ENCODE measurements around the gene CRIP3. TPM values are rescaled to one million over a fixed set of nuclear protein-coding genes. Genes with fewer than 3 reads are reported as not detected.

Gene CRIP3
- total and polyA plus RNA-seq, 2 of the 13 experiments (the other 11 are each of a cell fraction or from before 2014, with no cell fraction given) = 6.3 to 9.3 TPM

DNA sequence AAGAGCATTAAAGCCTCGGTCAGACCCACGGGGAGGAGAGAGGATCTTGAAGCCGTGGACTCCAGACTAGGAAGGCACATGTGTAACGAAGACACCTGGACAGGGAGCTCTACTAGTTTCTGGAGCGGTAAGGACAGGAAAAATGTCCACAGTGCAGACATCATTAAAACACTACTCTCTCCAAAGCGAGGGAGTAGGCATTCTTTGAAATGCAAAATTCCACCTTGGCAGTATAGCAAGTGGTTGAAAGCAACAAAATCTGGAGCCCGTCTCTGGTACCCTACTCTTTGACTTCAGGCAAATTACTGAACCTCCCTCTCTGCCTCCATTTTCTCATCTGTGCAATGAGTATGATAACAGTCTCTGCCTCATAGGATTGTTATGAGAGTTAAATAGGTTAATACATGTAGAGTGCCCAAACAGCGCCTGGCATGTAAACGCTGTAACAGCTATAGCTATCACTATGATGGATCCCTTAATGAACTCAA is 408 bp upstream of the CRIP3 start (continued):
- TF ChIP-seq, protein P1, sequence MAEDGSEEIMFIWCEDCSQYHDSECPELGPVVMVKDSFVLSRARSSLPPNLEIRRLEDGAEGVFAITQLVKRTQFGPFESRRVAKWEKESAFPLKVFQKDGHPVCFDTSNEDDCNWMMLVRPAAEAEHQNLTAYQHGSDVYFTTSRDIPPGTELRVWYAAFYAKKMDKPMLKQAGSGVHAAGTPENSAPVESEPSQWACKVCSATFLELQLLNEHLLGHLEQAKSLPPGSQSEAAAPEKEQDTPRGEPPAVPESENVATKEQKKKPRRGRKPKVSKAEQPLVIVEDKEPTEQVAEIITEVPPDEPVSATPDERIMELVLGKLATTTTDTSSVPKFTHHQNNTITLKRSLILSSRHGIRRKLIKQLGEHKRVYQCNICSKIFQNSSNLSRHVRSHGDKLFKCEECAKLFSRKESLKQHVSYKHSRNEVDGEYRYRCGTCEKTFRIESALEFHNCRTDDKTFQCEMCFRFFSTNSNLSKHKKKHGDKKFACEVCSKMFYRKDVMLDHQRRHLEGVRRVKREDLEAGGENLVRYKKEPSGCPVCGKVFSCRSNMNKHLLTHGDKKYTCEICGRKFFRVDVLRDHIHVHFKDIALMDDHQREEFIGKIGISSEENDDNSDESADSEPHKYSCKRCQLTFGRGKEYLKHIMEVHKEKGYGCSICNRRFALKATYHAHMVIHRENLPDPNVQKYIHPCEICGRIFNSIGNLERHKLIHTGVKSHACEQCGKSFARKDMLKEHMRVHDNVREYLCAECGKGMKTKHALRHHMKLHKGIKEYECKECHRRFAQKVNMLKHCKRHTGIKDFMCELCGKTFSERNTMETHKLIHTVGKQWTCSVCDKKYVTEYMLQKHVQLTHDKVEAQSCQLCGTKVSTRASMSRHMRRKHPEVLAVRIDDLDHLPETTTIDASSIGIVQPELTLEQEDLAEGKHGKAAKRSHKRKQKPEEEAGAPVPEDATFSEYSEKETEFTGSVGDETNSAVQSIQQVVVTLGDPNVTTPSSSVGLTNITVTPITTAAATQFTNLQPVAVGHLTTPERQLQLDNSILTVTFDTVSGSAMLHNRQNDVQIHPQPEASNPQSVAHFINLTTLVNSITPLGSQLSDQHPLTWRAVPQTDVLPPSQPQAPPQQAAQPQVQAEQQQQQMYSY (CRISPR knock-in tag; IDR thresholded peaks at IDR 0.05) = no peak
- TF ChIP-seq CBX2 (IDR thresholded peaks at IDR 0.05; ENCODE audit: low read depth, low read length) = no peak
- no peak for TF ChIP-seq CBX2 (CRISPR knock-in tag; IDR thresholded peaks at IDR 0.05; ENCODE audit: low read depth)
- no peak for TF ChIP-seq ZNF234 (CRISPR knock-in tag; conservative IDR thresholded peaks at IDR 0.05)
- no peak for TF ChIP-seq ZNF296 (CRISPR knock-in tag; conservative IDR thresholded peaks at IDR 0.05)
- TF ChIP-seq SIN3A (IDR thresholded peaks at IDR 0.05; ENCODE audit: borderline replicate concordance, low read depth, low read length) = no peak
- TF ChIP-seq HHEX (CRISPR knock-in tag; IDR thresholded peaks at IDR 0.05) = no peak
- peak; percentile 48 for TF ChIP-seq POLR2AphosphoS5 (IDR thresholded peaks at IDR 0.05; ENCODE audit: low read depth, low read length)
- TF ChIP-seq SRSF4 (IDR thresholded peaks at IDR 0.05; ENCODE audit: low read depth, low read length, poor library complexity, severe bottlenecking) = no peak
- TF ChIP-seq ZFP41 (CRISPR knock-in tag; IDR thresholded peaks at IDR 0.05; ENCODE audit: borderline replicate concordance) = no peak
- no peak for TF ChIP-seq NR2F1 (CRISPR knock-in tag; IDR thresholded peaks at IDR 0.05)
- TF ChIP-seq, protein P2, sequence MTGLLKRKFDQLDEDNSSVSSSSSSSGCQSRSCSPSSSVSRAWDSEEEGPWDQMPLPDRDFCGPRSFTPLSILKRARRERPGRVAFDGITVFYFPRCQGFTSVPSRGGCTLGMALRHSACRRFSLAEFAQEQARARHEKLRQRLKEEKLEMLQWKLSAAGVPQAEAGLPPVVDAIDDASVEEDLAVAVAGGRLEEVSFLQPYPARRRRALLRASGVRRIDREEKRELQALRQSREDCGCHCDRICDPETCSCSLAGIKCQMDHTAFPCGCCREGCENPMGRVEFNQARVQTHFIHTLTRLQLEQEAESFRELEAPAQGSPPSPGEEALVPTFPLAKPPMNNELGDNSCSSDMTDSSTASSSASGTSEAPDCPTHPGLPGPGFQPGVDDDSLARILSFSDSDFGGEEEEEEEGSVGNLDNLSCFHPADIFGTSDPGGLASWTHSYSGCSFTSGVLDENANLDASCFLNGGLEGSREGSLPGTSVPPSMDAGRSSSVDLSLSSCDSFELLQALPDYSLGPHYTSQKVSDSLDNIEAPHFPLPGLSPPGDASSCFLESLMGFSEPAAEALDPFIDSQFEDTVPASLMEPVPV (CRISPR knock-in tag; IDR thresholded peaks at IDR 0.05) = no peak
- TF ChIP-seq ZNF367 (CRISPR knock-in tag; IDR thresholded peaks at IDR 0.05; ENCODE audit: borderline replicate concordance) = no peak
- TF ChIP-seq, protein P3, sequence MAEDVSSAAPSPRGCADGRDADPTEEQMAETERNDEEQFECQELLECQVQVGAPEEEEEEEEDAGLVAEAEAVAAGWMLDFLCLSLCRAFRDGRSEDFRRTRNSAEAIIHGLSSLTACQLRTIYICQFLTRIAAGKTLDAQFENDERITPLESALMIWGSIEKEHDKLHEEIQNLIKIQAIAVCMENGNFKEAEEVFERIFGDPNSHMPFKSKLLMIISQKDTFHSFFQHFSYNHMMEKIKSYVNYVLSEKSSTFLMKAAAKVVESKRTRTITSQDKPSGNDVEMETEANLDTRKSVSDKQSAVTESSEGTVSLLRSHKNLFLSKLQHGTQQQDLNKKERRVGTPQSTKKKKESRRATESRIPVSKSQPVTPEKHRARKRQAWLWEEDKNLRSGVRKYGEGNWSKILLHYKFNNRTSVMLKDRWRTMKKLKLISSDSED (CRISPR knock-in tag; IDR thresholded peaks at IDR 0.05) = no peak
- TF ChIP-seq, protein P4, sequence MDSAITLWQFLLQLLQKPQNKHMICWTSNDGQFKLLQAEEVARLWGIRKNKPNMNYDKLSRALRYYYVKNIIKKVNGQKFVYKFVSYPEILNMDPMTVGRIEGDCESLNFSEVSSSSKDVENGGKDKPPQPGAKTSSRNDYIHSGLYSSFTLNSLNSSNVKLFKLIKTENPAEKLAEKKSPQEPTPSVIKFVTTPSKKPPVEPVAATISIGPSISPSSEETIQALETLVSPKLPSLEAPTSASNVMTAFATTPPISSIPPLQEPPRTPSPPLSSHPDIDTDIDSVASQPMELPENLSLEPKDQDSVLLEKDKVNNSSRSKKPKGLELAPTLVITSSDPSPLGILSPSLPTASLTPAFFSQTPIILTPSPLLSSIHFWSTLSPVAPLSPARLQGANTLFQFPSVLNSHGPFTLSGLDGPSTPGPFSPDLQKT (CRISPR knock-in tag; IDR thresholded peaks at IDR 0.05; ENCODE audit: borderline replicate concordance) = no peak
- TF ChIP-seq ZNF33B (CRISPR knock-in tag; IDR thresholded peaks at IDR 0.05) = no peak
- TF ChIP-seq RORA (CRISPR knock-in tag; IDR thresholded peaks at IDR 0.05) = no peak
- peak; percentile 41; the same call in 1 of the 2 replicates for TF ChIP-seq SAP130 (CRISPR knock-in tag; IDR thresholded peaks at IDR 0.05; ENCODE audit: low read depth)
- no peak for TF ChIP-seq NFRKB (IDR thresholded peaks at IDR 0.05)
- TF ChIP-seq PCBP2 (optimal IDR thresholded peaks at IDR 0.05; ENCODE audit: low read depth, low read length, poor library complexity, severe bottlenecking) = no peak
- peak; percentile 3 for TF ChIP-seq IKZF4 (CRISPR knock-in tag; IDR thresholded peaks at IDR 0.05; ENCODE audit: borderline replicate concordance, low read depth, not compliant biosample characterization)
- TF ChIP-seq STAT5B (CRISPR knock-in tag; IDR thresholded peaks at IDR 0.05) = no peak
- no peak for TF ChIP-seq ZBTB1 (CRISPR knock-in tag; IDR thresholded peaks at IDR 0.05; ENCODE audit: borderline replicate concordance)
